Spleen (tissue), 11 donors: Measurements from ENCODE around the gene SAMD7. TPM values are rescaled to one million over a fixed set of nuclear protein-coding genes. Genes with fewer than 3 reads are reported as not detected.

Experiments used
- DNase-seq: peaks from one replicate; pipeline ENCODE4 v3.0.0-alpha.2; 2020
- H3K27ac ChIP-seq, 8 donors: fragments of 200-600 bp; sonication (generic) in 7 of 8; 1 replicate in 4 of 8; 2 replicates in 4 of 8; pipeline versions ENCODE4 v1.5.0 to v1.8.0; 2016 to 2021; ENCODE audit warnings: inconsistent platforms in 4 of 8, mild to moderate bottlenecking in 4 of 8, moderate library complexity in 1 of 8
- H3K27me3 ChIP-seq, 7 donors: fragments of 200-600 bp; sonication (generic) in 6 of 7; replicated peaks in 1 of 7; 1 replicate in 4 of 7; 2 replicates in 3 of 7; pipeline versions ENCODE4 v1.5.0 to v1.8.0; 2016 to 2021; ENCODE audit warnings: inconsistent platforms in 3 of 7, mild to moderate bottlenecking in 1 of 7
- H3K36me3 ChIP-seq, 6 donors: fragments of 200-600 bp; sonication (generic) in 5 of 6; 1 replicate in 4 of 6; 2 replicates in 2 of 6; pipeline versions ENCODE4 v1.5.0 to v1.8.0; 2016 to 2021; ENCODE audit warnings: inconsistent platforms in 2 of 6
- H3K4me1 ChIP-seq, 6 donors: fragments of 200-600 bp; sonication (generic) in 5 of 6; 1 replicate in 3 of 6; 2 replicates in 3 of 6; pipeline versions ENCODE4 v1.5.0 to v1.8.0; 2016 to 2021; ENCODE audit warnings: inconsistent platforms in 3 of 6
- H3K4me3 ChIP-seq, 8 donors: fragments of 200-600 bp; sonication (generic) in 7 of 8; 1 replicate in 4 of 8; 2 replicates in 4 of 8; pipeline versions ENCODE4 v1.5.0 to v1.8.0; 2016 to 2021; ENCODE audit warnings: inconsistent platforms in 4 of 8, mild to moderate bottlenecking in 4 of 8, moderate library complexity in 2 of 8
- H3K9me3 ChIP-seq, 8 donors: fragments of 200-600 bp; sonication (generic) in 7 of 8; 1 replicate in 4 of 8; 2 replicates in 4 of 8; pipeline versions ENCODE4 v1.5.0 to v1.8.0; 2016 to 2021; ENCODE audit warnings: inconsistent platforms in 4 of 8
- POLR2A ChIP-seq, 3 donors: fragments of 450-650 bp; IDR thresholded peaks; one replicate each; pipeline ENCODE4 v1.5.1; 2017; ENCODE audit warnings: antibody characterized with exemption in 3 of 3, mild to moderate bottlenecking in 1 of 3
- POLR2AphosphoS5 ChIP-seq, 3 donors: sonication (generic); formaldehyde crosslinking; IDR thresholded peaks; one replicate each; pipeline ENCODE4 v1.5.1; 2017; ENCODE audit warnings: antibody characterized with exemption in 3 of 3
- WGBS, 5 donors: extraction: QIAGEN DNeasy Blood & Tissue Kit in 3 of 5; methylation state at CpG; one replicate each; pipeline versions ENCODE4 v1.1.5 to v1.1.7; 2013 to 2018; 5-methylcytosine and 5-hydroxymethylcytosine counted together
- intact Hi-C: fragments of 100-400 bp; cut with DNase I; formaldehyde crosslinking; loops from one replicate; pipeline ENCODE4 v1.15.0; 2023; ENCODE audit warnings: low total_unique reads
- polyA plus RNA-seq, 3 donors: library from polyadenylated mRNA; stranded (reverse); fragments of 200-250 nt; gene quantifications; one replicate each; pipeline ENCODE4 v1.2.1, GENCODE V29; 2013
- total RNA-seq, 7 donors: library from RNA; depleted of rRNA in 3 of 7; stranded (reverse); fragments of >200 nt in 3 of 7; fragmentation: NEBNext Ultra II Directional in 4 of 7; extraction: Animal tissue kit (Norgen Biotek cat#: 25700) in 4 of 7; gene quantifications; one replicate each; pipeline versions ENCODE4 v1.1.0 to v1.2.1, GENCODE V29; 2016 to 2021
- TF ChIP-seq, protein P1 (sequence below), 11 experiments: fragments of 200-600 bp in 7 of 11; fragments of 450-650 bp in 4 of 11; sonication (generic) in 4 of 11; IDR thresholded peaks in 8 of 11; conservative IDR thresholded peaks in 3 of 11; 1 replicate in 7 of 11; 2 replicates in 4 of 11; pipeline versions ENCODE4 v1.4.0 to v1.8.0; 2016 to 2021; ENCODE audit warnings: antibody characterized with exemption in 11 of 11, inconsistent platforms in 4 of 11, mild to moderate bottlenecking in 1 of 11
- donor health status: healthy with polysubstance abuse.
- donor health status: DM: no; HTN: no; CAD: no; lungs with moderate emphysema.
- donor health status: DM: no; HTN: no; CAD: no.
- donor health status: Bipolar disorder and iron deficiency.
- donor health status: healthy.
- donor health status: DM: no; HTN: no; CAD: no.
- donor health status: DM: yes; HTN: yes; CAD: no.

SAMD7 gene
- total and polyA plus RNA-seq, 10 donors: 0.03 to 0.08 (median 0.04) TPM; not detected in 7

GRCh38 chr3:169948559-169949448, 37.4 kb downstream of the SAMD7 start:
- DNase-seq: no peak
- TF ChIP-seq POLR2AphosphoS5 (IDR thresholded peaks at IDR 0.05) (no peak), POLR2A (IDR thresholded peaks at IDR 0.05) (no peak)
- TF ChIP-seq, protein P1, sequence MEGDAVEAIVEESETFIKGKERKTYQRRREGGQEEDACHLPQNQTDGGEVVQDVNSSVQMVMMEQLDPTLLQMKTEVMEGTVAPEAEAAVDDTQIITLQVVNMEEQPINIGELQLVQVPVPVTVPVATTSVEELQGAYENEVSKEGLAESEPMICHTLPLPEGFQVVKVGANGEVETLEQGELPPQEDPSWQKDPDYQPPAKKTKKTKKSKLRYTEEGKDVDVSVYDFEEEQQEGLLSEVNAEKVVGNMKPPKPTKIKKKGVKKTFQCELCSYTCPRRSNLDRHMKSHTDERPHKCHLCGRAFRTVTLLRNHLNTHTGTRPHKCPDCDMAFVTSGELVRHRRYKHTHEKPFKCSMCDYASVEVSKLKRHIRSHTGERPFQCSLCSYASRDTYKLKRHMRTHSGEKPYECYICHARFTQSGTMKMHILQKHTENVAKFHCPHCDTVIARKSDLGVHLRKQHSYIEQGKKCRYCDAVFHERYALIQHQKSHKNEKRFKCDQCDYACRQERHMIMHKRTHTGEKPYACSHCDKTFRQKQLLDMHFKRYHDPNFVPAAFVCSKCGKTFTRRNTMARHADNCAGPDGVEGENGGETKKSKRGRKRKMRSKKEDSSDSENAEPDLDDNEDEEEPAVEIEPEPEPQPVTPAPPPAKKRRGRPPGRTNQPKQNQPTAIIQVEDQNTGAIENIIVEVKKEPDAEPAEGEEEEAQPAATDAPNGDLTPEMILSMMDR (IDR thresholded peaks at IDR 0.05 in 8 of 11, conservative IDR thresholded peaks at IDR 0.05 in 3 of 11): no peak
- intact Hi-C loops: no loop called here

GRCh38 chr3:169952045-169952444, 40.7 kb downstream of the SAMD7 start:
- peaks cover 0 to 42% (median 21%) of the 10 kb centered on the region in 6 donors for H3K4me1 ChIP-seq
- DNase-seq: no peak
- intact Hi-C loops: no loop called here
- H3K4me3 ChIP-seq: no peak overlapping the region
- WGBS, 5 donors: 41 to 90% (median 80%) methylated on average over 1 of the region's 1 CpG
- H3K9me3 ChIP-seq: no peaks in the 10 kb centered on the region
- TF ChIP-seq, protein P1 (IDR thresholded peaks at IDR 0.05 in 8 of 11, conservative IDR thresholded peaks at IDR 0.05 in 3 of 11): no peak
- peak in 1 of 3 donors; percentile 19 for TF ChIP-seq POLR2AphosphoS5 (IDR thresholded peaks at IDR 0.05)
- peak overlapping the region in 7 of 8 donors; percentile 18 to 88 (median 60) for H3K27ac ChIP-seq
- H3K27me3 ChIP-seq: no peaks in the 10 kb centered on the region
- no peaks in the 10 kb centered on the region for H3K36me3 ChIP-seq

More at GRCh38 chr3:169948559-169949448, 37.4 kb downstream of the SAMD7 start:
- H3K4me1 ChIP-seq: peaks cover 6 to 49% (median 29%) of the 10 kb centered on the region in 6 donors
- H3K9me3 ChIP-seq: no peaks in the 10 kb centered on the region
- whole genome bisulfite sequencing, 5 donors: 70 to 78% (median 75%) methylated on average over 2 of the region's 2 CpGs
- peak overlapping the region in 1 of 8 donors; percentile 21 for H3K27ac ChIP-seq
- H3K27me3 ChIP-seq: no peaks in the 10 kb centered on the region
- H3K36me3 ChIP-seq: no peaks in the 10 kb centered on the region
- H3K4me3 ChIP-seq: no peak overlapping the region

GRCh38 chr3:169953462-169954141, 42.2 kb downstream of the SAMD7 start:
- peak overlapping the region; percentile 53 to 88 (median 84) for H3K27ac ChIP-seq
- TF ChIP-seq POLR2AphosphoS5 (IDR thresholded peaks at IDR 0.05): no peak
- TF ChIP-seq, protein P1 (IDR thresholded peaks at IDR 0.05 in 8 of 11, conservative IDR thresholded peaks at IDR 0.05 in 3 of 11): no peak
- TF ChIP-seq POLR2A (IDR thresholded peaks at IDR 0.05): no peak
- H3K4me1 ChIP-seq: peaks cover 0 to 45% (median 19%) of the 10 kb centered on the region in 6 donors
- WGBS, 5 donors: 59 to 81% (median 74%) methylated on average over 3 of the region's 3 CpGs
- no peaks in the 10 kb centered on the region for H3K9me3 ChIP-seq
- intact Hi-C loops: no loop called here
- H3K36me3 ChIP-seq: no peaks in the 10 kb centered on the region
- peak overlapping the region in 1 of 8 donors; percentile 11 for H3K4me3 ChIP-seq
- no peaks in the 10 kb centered on the region for H3K27me3 ChIP-seq
- DNase-seq: no peak
